HG02884 (cell line): Measurements from ENCODE around the gene KCNAB2.

Experiments
- ATAC-seq: cut with Tn5 transposase; IDR thresholded peaks from one replicate; pipeline ENCODE4 v1.9.1; 2021; ENCODE audit warnings: mild to moderate bottlenecking, moderate library complexity; ENCODE audit not compliant: unreplicated experiment

KCNAB2 gene

GRCh38 chr1:6106321-6106731 lies 60.6 kb downstream of the KCNAB2 start:
- ATAC-seq: no peak

GRCh38 chr1:6106977-6107376 lies 61.3 kb downstream of the KCNAB2 start:
- no peak for ATAC-seq

GRCh38 chr1:6107409-6108356 lies 62.0 kb downstream of the KCNAB2 start:
- ATAC-seq: no peak

GRCh38 chr1:6108476-6108875 lies 62.8 kb downstream of the KCNAB2 start:
- no peak for ATAC-seq

GRCh38 chr1:6108937-6109614 lies 63.4 kb downstream of the KCNAB2 start:
- no peak for ATAC-seq

GRCh38 chr1:6109688-6110087 lies 64.0 kb downstream of the KCNAB2 start:
- no peak for ATAC-seq

GRCh38 chr1:6110326-6110725 lies 64.6 kb downstream of the KCNAB2 start:
- ATAC-seq: no peak

- ATAC-seq: no peak
Measured at GRCh38 chr1:6111571-6111970, 65.9 kb downstream of the KCNAB2 start.

- ATAC-seq: no peak
Measured at GRCh38 chr1:6111991-6112689, 66.5 kb downstream of the KCNAB2 start.

- ATAC-seq: no peak
Measured at GRCh38 chr1:6112690-6113005, 67.0 kb downstream of the KCNAB2 start.

GRCh38 chr1:6113116-6113515 lies 67.4 kb downstream of the KCNAB2 start:
- no peak for ATAC-seq

GRCh38 chr1:6113745-6114144 lies 68.1 kb downstream of the KCNAB2 start:
- ATAC-seq: no peak

- ATAC-seq: no peak
Measured at GRCh38 chr1:6116137-6116536, 70.4 kb downstream of the KCNAB2 start.

GRCh38 chr1:6117064-6117463 lies 71.4 kb downstream of the KCNAB2 start:
- no peak for ATAC-seq

- ATAC-seq: no peak
Measured at GRCh38 chr1:6117624-6118023, 71.9 kb downstream of the KCNAB2 start.

- no peak for ATAC-seq
Measured at GRCh38 chr1:6118415-6118814, 72.7 kb downstream of the KCNAB2 start.

- ATAC-seq: no peak
Measured at GRCh38 chr1:6121021-6121421, 75.3 kb downstream of the KCNAB2 start.

GRCh38 chr1:6121651-6122370 lies 76.1 kb downstream of the KCNAB2 start:
- no peak for ATAC-seq

GRCh38 chr1:6123083-6123482 lies 77.4 kb downstream of the KCNAB2 start:
- no peak for ATAC-seq

GRCh38 chr1:6123816-6124215 lies 78.1 kb downstream of the KCNAB2 start:
- no peak for ATAC-seq

- no peak for ATAC-seq
Measured at GRCh38 chr1:6124341-6124740, 78.7 kb downstream of the KCNAB2 start.
